Kidney (tissue), 14 donors: ENCODE results near the gene FAM240B. TPM values are rescaled to one million over a fixed set of nuclear protein-coding genes. Genes with fewer than 3 reads are reported as not detected.

Experiments used
- DNase-seq, 5 donors: peaks; one replicate each; pipeline ENCODE4 v3.0.0-alpha.2; 2013 to 2020
- FAIRE-seq: peaks from 2 replicates; lab custom pipeline; 2012; peaks lifted over from hg19 to GRCh38; lab: Jason Lieb, UNC
- H3K27ac ChIP-seq, 2 donors: one replicate each; pipeline ENCODE4 v1.7.0; 2013; ENCODE audit warnings: low read depth in 2 of 2, low read length in 2 of 2, inconsistent platforms in 1 of 2
- H3K27me3 ChIP-seq: one replicate; pipeline ENCODE4 v1.7.1; 2013; ENCODE audit warnings: low read length, inconsistent platforms; ENCODE audit not compliant: control insufficient read depth, insufficient read depth
- H3K36me3 ChIP-seq, 3 donors: one replicate each; pipeline versions ENCODE4 v1.7.0 to v1.7.1; 2013; ENCODE audit warnings: low read length in 3 of 3, control low read depth in 1 of 3, inconsistent platforms in 1 of 3; ENCODE audit not compliant: insufficient read depth in 3 of 3, control insufficient read depth in 2 of 3
- H3K4me1 ChIP-seq, 3 donors: one replicate each; pipeline versions ENCODE4 v1.7.0 to v1.7.1; 2013; ENCODE audit warnings: low read length in 3 of 3, inconsistent platforms in 1 of 3, low read depth in 1 of 3; ENCODE audit not compliant: control insufficient read depth in 2 of 3, insufficient read depth in 2 of 3
- H3K4me3 ChIP-seq, 3 donors: one replicate each; pipeline versions ENCODE4 v1.7.0 to v1.8.1; 2013; ENCODE audit warnings: low read length in 3 of 3, control low read depth in 1 of 3, inconsistent platforms in 1 of 3
- H3K9ac ChIP-seq, 3 donors: one replicate each; pipeline versions ENCODE4 v1.7.0 to v1.7.1; 2013; ENCODE audit warnings: low read length in 3 of 3, control low read depth in 1 of 3, inconsistent platforms in 1 of 3
- H3K9me3 ChIP-seq, 3 donors: one replicate each; pipeline versions ENCODE4 v1.7.0 to v1.7.1; 2013; ENCODE audit warnings: low read length in 3 of 3, control low read depth in 1 of 3, inconsistent platforms in 1 of 3; ENCODE audit not compliant: control insufficient read depth in 2 of 3, insufficient read depth in 1 of 3
- intact Hi-C: fragments of 100-400 bp; cut with DNase I; formaldehyde crosslinking; loops from one replicate; pipeline ENCODE4 v1.11.1; 2022
- polyA plus RNA-seq: library from polyadenylated mRNA; stranded (reverse); fragments of 350-450 nt; fragmentation: Illumina TruSeq; extraction: RNeasy Lipid Tissue Mini Kit (QIAGEN cat#74804); gene quantifications from one replicate; pipeline ENCODE4 v1.2.3, GENCODE V29; 2014; ENCODE audit warnings: low read depth, low replicate concordance; ENCODE audit not compliant: insufficient read depth
- total RNA-seq: library from RNA; stranded (reverse); fragmentation: NEBNext Ultra II Directional; extraction: Animal tissue kit (Norgen Biotek cat#: 25700); gene quantifications from one replicate; pipeline ENCODE4 v1.2.1, GENCODE V29; 2021
- TF ChIP-seq, protein P1 (sequence below): IDR thresholded peaks from 3 replicates; pipeline ENCODE4 v1.5.1; 2012; ENCODE audit warnings: mild to moderate bottlenecking, moderate library complexity, borderline replicate concordance; ENCODE audit not compliant: insufficient read depth; ENCODE audit errors: extremely low read depth
- donor health status: control.
- donor health status: control.
- donor health status: control.
- donor health status: control.
- donor health status: control.
- donor health status: DM: yes; HTN: yes; CAD: no.
- donor health status: Normal renal cell carcinoma (clear cell type).

Gene FAM240B
- total and polyA plus RNA-seq, 2 donors from 2014 or later, result not detected

DNA sequence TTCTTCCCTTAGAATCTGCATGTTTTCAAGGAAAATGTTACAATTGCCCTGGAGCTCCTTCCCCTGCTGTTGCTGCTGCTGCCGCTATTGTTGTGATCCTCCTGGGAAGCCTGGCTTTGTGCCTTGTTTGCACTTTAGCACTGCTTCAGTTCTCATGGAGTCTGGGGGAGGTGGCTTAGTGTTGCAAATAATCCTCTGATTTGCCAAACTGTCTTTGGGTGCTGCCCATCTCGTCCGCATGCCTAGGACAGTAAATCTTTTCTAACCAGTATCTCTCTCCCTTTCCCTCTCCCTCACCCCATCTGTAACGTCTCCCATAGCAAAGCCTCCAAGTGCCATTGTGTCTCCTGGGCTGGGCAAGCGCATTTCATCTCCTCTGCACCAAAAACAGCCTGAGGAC is 30.3 kb downstream of the FAM240B start:
- Histone ChIP-seq H3K27me3 (no peaks in the 10 kb centered on the region), H3K9me3 (no peaks in the 10 kb centered on the region), H3K4me3 (no peak overlapping the region), H3K36me3 (no peaks in the 10 kb centered on the region), H3K27ac (no peak overlapping the region), H3K9ac (no peak overlapping the region), H3K4me1 (peaks cover 0 to 3% (median 3%) of the 10 kb centered on the region in 3 donors)
- peak in 3 of 5 donors; percentile 44 to 82 (median 73) for DNase-seq
- TF ChIP-seq, protein P1, sequence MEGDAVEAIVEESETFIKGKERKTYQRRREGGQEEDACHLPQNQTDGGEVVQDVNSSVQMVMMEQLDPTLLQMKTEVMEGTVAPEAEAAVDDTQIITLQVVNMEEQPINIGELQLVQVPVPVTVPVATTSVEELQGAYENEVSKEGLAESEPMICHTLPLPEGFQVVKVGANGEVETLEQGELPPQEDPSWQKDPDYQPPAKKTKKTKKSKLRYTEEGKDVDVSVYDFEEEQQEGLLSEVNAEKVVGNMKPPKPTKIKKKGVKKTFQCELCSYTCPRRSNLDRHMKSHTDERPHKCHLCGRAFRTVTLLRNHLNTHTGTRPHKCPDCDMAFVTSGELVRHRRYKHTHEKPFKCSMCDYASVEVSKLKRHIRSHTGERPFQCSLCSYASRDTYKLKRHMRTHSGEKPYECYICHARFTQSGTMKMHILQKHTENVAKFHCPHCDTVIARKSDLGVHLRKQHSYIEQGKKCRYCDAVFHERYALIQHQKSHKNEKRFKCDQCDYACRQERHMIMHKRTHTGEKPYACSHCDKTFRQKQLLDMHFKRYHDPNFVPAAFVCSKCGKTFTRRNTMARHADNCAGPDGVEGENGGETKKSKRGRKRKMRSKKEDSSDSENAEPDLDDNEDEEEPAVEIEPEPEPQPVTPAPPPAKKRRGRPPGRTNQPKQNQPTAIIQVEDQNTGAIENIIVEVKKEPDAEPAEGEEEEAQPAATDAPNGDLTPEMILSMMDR, result no peak
- FAIRE-seq, result no peak
- intact Hi-C loops, result no loop called here

DNA sequence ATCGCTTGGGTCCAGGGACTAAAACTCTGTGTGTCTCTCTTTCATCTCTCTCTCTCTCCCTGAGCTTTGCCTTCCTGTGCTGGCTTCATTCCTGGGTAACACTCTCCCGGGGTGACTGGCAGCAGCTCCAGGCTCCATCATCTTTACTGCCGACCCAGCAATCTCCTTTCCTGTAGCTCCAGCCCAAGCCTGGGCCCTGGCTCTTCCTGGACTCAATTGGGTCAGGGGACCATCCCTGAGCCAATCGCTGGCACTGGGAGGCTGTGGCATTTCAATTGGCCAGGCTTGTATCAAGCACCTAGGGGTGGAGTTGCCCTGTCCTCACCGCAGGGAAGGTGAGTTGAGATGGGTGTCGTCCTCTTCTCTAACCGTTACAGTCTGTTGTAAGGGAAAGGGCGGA is 31.9 kb downstream of the FAM240B start:
- Histone ChIP-seq H3K9me3 (no peaks in the 10 kb centered on the region), H3K36me3 (no peaks in the 10 kb centered on the region), H3K27me3 (no peaks in the 10 kb centered on the region), H3K27ac (no peak overlapping the region), H3K9ac (no peak overlapping the region), H3K4me1 (peaks cover 0 to 3% (median 3%) of the 10 kb centered on the region in 3 donors), H3K4me3 (peak overlapping the region in 2 of 3 donors; percentile 28 to 66)
- intact Hi-C loops, result no loop called here
- FAIRE-seq, result no peak
- DNase-seq, result no peak
- TF ChIP-seq, protein P1, result no peak

DNA sequence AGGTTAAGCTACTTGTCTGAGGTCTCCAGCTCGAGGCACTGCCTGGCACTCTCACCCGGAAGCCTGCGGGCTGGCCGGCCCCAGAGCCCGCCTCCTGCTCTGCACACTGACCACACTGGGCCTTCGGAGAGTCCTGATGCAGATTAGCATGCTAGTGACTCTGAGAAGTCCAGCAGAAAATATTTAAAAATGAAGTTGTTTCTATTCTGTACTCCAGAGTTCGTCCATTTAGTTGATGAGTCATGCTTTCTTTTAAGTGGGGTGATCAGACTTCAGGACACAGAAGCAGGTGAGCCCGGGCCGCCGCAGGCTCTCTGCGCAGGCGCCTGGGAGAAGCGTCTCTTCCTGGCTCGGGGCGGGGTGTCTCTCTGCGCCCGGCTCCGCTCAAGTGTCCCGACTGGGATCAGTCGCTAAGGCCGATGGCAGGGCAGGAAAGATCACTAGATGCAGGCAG is 32.5 kb downstream of the FAM240B start:
- intact Hi-C loops, result no loop called here
- peak overlapping the region in 1 of 3 donors; percentile 55 for H3K9ac ChIP-seq
- no peak for FAIRE-seq
- H3K4me3 ChIP-seq, result peak overlapping the region in 2 of 3 donors; percentile 63 to 66
- no peaks in the 10 kb centered on the region for H3K27me3 ChIP-seq
- TF ChIP-seq, protein P1, result no peak
- peaks cover 0 to 3% (median 3%) of the 10 kb centered on the region in 3 donors for H3K4me1 ChIP-seq
- H3K9me3 ChIP-seq, result no peaks in the 10 kb centered on the region
- no peaks in the 10 kb centered on the region for H3K36me3 ChIP-seq
- no peak overlapping the region for H3K27ac ChIP-seq
- DNase-seq, result peak in 4 of 5 donors; percentile 34 to 88 (median 61)

DNA sequence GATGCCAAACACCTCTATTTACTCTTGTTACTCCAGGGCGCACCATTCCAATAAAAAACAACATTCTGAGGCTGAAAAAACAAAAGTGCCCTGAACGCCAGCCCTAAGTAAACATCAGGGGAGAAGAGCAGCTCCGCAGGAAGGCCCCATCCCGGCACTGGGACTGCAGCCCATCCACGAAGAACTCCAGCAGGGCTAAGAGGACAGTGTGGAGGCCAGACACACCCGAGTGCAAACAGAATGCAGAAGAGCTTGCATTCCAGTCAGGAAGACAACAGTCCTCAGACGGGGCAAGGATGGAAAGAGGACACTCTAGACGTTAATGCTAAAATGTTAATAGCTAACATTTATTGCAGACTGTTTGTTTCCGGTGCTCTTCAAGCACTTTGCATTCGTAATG is 33.0 kb downstream of the FAM240B start:
- Histone ChIP-seq H3K27me3 (no peaks in the 10 kb centered on the region), H3K4me1 (peaks cover 0 to 3% (median 3%) of the 10 kb centered on the region in 3 donors), H3K9ac (peak overlapping the region in 1 of 3 donors; percentile 55), H3K9me3 (no peaks in the 10 kb centered on the region), H3K27ac (no peak overlapping the region), H3K36me3 (no peaks in the 10 kb centered on the region), H3K4me3 (peak overlapping the region in 2 of 3 donors; percentile 63 to 66)
- DNase-seq (no peak), FAIRE-seq (no peak)
- intact Hi-C loops, result no loop called here
- TF ChIP-seq, protein P1, result no peak
